Measurements from ENCODE around the gene RAF1.
"Not testable (repeated sequence)": the region's sequence is repeated elsewhere in the genome, so short reads cannot be mapped to it uniquely, and the experiment has no call there.

Gene RAF1

GRCh38 chr3:12675115-12675810 lies 11.3 kb upstream of the RAF1 start:
- no peak for DNase-seq

- not testable (repeated sequence) for DNase-seq
These were observed 10.2 kb upstream of the RAF1 start for GRCh38 chr3:12673956-12674736.

DNA sequence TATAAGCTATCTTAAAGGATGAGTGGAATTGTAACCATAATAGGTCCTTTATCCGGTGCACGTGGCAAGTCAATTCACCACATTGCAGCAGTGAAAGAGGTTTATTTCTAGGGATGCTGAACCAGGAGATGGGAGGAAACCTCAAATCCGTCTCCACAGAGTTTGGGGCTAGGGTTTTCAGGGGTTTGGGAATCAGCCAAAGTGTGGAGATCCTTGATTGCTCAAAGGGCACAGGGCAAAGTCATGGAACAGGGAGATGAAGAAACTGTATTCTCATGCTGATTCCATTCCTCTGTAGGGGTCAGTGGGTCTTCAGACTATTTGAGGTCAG lies 7.2 kb upstream of the RAF1 start:
- DNase-seq = no peak

GRCh38 chr3:12670365-12671119 lies 6.6 kb upstream of the RAF1 start:
- DNase-seq = no peak

- DNase-seq = no peak
These were observed 449 bp downstream of the RAF1 start for GRCh38 chr3:12663401-12663935.

DNA sequence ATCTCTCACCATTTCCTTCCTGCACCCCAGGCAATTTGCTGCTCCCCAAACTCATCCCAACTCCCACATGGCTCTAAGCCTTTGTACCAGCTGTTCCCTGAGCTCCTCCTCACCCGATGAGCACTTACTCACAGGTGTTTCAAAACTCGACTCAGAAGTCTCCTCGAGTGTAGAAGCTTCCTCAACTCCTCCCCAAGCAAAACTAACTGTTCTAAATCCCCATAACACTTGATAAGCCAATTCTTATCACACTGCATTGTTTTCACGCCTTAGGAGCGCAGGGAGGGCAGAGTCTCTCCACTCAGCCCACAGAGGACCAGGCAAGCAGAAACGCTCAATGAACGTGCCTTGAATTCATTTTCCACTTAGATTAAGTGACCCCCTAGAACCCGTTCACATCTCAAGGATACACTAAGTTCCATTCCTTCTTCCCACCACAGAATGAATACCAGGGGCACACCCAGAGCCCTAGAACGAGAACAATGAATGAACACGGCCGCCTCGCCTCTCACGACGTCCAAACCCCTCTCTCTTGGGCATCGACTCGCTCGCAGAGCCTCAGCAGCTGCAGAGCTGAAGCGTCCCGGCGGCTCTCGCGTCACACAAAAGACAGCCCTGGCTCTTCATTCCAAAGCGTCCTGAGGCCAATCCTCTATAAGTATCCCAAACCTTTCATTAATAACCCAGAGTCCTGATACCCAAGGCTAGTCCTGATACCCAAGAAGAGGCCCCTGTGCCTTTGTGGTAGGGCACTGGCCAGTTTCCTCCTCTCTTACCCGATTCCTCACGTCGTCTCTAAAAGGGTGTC lies 1.1 kb downstream of the RAF1 start:
- DNase-seq = peak; percentile 92

DNA sequence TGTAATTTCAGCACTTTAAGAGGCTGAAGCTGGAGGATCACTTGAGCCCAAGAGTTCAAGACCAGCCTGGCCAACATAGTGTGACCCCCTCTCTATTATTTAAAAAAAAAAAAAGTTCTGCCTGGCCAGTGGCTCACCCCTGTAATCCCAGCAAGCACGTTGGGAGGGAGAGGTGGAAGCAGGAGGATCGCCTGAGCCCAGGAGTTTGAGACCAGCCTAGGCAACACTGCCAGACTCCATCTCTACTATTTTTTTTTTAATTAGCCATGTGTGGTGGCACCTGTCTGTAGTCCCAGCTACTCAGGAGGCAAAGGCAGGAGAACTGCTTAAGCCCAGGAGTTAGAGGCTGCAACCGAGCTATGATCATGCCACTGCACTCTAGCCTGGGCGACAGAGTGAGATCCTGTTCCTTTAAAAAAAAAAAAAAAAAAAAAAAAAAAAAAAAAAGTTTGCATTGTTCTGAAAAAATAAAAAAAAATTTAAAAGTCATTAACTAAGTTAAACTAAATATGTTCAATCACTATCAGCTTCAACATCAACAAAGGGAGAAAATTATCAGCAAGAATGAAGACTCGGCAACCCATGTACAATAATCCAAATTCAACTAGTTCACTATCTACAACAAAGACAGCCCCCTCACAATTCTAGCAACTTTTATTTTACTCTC lies 1.9 kb downstream of the RAF1 start:
- no peak for DNase-seq

DNA sequence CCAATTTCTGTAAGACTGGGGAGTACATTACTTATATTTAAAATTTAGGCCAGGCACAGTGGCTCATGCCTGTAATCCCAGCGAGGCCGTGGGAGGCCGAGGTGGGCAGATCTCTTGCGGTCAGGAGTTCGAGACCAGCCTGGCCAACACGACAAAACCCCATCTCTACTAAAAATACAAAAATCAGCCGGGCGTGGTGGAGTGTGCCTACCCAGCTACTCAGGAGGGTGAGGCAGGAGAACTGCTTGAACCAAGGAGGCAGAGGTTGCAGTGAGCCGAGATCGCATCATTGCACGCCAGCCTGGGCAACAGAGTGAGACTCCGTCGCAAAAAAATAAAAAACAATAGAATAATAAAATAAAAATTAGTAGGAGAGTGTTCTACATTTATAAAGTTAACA lies 2.5 kb downstream of the RAF1 start:
- DNase-seq = not testable (repeated sequence)

DNA sequence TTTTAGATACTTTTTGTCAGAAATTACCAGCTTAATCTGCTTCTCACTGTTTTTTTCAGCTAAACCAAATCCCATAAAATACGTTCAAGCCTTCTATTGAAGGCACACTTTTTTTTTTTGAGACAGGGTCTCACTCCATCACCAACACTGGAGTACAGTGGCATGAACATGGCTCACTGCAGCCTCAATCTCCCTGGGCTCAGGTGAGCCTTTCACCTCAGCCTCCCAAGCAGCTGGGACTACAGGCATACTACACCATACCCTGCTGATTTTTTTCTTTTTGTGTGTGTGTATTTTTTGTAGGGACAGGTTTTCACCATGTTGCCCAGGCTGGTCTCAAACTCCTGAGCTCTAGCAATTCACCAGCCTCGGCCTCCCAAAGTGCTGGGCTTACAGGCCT lies 3.7 kb downstream of the RAF1 start:
- DNase-seq = no peak

- no peak for DNase-seq
These were observed 4.5 kb downstream of the RAF1 start for GRCh38 chr3:12659316-12660015.

- no peak for DNase-seq
These were observed 5.3 kb downstream of the RAF1 start for GRCh38 chr3:12658593-12659058.

DNA sequence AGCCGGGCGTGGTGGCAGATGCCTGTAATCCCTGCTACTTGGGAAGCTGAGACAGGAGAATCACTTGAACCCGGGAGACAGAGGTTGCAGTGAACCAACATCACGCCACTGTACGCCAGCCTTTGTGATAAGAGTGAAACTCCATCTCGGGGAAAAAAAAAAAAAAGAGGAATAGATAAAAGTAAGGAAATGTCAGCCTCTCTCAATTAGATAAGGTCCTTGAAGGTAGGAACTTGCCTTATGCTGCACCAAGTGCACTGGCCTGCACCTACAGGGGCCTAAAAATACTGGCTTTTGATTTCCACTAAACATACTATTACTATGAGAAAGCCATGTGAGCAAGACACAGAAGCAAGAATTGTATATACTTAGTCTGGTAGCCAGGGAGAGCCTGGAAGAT lies 7.1 kb downstream of the RAF1 start:
- no peak for DNase-seq

- DNase-seq = no peak
These were observed 7.7 kb downstream of the RAF1 start for GRCh38 chr3:12656193-12656592.

DNA sequence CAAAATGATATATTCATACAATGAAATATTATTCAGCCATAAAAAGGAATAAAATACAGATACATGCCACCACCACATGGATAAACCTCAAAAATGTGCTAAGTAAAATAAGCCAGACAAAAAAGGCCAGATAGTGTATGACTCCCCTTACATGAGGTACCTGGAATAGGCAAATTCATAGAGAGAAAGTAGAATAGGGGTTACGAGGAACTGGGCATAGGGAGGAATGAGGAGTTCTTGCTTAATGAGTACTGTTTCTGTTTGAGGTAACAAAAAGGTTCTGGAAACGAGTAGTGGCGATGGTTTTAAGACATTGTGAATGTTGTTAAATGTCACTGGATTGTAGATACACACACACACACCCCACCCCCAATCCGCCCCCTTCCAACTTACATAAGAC lies 8.2 kb downstream of the RAF1 start:
- DNase-seq = no peak

- no peak for DNase-seq
These were observed 10.2 kb downstream of the RAF1 start for GRCh38 chr3:12653747-12654146.

- DNase-seq = no peak
These were observed 15.4 kb downstream of the RAF1 start for GRCh38 chr3:12648384-12648959.

GRCh38 chr3:12644331-12644937 lies 19.5 kb downstream of the RAF1 start:
- DNase-seq = peak; percentile 85

- no peak for DNase-seq
These were observed 20.2 kb downstream of the RAF1 start for GRCh38 chr3:12643724-12644123.

- DNase-seq = peak; percentile 63
These were observed 20.9 kb downstream of the RAF1 start for GRCh38 chr3:12643010-12643380.

GRCh38 chr3:12640853-12641252 lies 23.1 kb downstream of the RAF1 start:
- DNase-seq = not testable (repeated sequence)

DNA sequence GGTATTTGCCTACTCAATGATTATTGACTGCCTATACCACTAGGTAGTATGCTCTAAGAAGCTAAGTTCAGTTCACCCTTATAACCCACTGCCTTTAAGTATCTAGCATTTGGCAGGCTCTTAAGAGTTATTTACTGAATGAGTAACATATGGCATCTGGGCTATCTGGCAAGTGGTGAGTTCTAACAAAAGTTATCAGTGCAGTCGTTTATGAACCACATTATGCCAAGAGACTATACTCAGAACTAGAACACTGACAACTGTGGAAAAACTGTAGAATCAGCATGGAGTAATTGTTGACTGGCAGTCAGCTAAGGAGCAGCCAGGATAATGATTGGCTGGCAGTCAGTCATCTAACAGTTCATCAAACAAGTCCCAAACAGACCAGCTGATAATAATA lies 25.8 kb downstream of the RAF1 start:
- DNase-seq = peak; percentile 59
